ENCODE data around the gene CD72.

The CD72 gene, protein sequence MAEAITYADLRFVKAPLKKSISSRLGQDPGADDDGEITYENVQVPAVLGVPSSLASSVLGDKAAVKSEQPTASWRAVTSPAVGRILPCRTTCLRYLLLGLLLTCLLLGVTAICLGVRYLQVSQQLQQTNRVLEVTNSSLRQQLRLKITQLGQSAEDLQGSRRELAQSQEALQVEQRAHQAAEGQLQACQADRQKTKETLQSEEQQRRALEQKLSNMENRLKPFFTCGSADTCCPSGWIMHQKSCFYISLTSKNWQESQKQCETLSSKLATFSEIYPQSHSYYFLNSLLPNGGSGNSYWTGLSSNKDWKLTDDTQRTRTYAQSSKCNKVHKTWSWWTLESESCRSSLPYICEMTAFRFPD

DNA sequence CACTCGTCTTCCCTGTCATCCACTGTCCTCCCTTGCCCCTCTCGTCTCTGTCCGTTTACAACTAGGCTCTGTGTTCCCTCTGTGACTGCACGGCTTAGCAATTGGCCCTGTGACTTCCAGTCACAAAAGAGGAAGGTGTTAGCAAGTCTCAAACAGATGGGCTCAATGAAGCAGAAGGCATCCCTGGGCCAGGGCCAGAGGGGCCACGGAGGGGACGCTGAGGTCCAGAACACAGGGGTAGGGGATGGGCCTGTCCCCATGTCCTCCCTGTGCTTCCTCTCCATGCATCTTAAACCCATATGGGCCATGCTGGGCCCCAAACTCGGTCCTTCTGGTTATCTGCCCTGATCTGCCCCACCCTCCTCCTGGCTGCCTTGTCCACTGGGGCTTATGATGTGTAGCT is at the start of gene CD72:
CD72 (minus strand) TSS at position 89 of the 403 bp plus-strand sequence. CDS start 110 bp downstream, outside the sequence.
- no peak for DNase-seq (ENCODE audit: low read depth, low spot score)

- DNase-seq (ENCODE audit: low read depth, low spot score): no peak
Measured at GRCh38 chr9:35667939-35668338, 49.7 kb upstream of the CD72 start.

- no peak for DNase-seq (ENCODE audit: low read depth, low spot score)
Measured at GRCh38 chr9:35666549-35666948, 48.3 kb upstream of the CD72 start.

DNA sequence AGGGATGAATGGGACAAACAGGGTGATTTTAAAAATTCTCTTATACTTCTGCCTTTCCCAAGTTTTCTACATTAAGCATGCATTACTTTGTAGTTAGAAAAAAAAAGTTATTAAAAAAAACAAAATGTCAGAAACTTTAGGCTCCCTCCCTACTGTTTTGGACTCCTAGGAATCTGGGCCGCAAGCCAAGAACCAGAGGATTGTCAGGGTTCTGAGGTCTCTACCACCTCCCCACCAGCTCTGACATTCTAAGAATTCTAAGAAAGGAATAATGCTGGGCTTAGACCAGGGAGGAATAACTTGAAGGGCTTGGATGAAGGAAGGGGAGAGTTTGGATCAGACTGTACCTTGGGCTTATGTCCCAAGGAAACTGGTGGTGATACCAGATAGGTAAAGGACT is 47.8 kb upstream of the CD72 start:
- DNase-seq (ENCODE audit: low read depth, low spot score): no peak

DNA sequence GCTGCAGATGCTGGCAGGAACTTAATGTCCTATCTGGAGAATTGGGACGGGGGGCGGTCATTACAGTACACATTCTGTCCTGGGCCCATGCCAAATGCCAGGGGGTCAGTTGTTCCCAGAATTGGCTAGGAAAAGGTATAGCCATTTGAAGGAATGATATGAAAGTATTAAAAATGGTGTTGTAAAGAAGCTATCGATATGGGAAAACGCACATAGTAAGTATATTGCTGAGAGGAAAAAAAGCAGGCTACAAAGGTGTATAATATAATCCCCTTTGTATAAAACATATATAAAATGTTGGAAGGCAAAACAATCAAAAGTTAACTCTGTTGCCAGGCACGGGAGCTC is 47.2 kb upstream of the CD72 start:
- DNase-seq (ENCODE audit: low read depth, low spot score): no peak

GRCh38 chr9:35664531-35665470 is 46.6 kb upstream of the CD72 start, which contains the start of gene ARHGEF39:
TSS of gene ARHGEF39 (minus strand) at chr9:35665195. CDS start at chr9:35665169, 26 bp downstream.
- DNase-seq (ENCODE audit: low read depth, low spot score): peak; percentile 44

DNA sequence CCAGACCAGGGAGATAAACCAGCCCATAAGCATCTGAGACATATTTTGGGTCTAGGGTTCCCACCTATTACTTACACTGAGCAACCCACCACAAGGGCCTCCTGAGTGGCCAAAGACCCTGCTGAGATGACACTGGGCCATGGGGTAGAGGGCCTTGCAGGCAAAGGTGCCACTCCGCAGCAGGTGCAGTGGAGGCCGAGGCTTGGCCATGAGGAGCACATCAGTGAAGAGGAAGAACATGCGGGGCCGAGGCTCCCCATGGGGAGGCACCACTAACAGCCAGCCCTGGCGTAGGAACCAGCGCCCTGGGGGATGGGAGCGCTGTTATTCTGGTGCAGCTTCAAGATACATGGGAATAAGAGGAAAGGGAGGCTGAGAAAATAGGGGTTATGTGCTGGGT is 44.2 kb upstream of the CD72 start:
- no peak for DNase-seq (ENCODE audit: low read depth, low spot score)

DNA sequence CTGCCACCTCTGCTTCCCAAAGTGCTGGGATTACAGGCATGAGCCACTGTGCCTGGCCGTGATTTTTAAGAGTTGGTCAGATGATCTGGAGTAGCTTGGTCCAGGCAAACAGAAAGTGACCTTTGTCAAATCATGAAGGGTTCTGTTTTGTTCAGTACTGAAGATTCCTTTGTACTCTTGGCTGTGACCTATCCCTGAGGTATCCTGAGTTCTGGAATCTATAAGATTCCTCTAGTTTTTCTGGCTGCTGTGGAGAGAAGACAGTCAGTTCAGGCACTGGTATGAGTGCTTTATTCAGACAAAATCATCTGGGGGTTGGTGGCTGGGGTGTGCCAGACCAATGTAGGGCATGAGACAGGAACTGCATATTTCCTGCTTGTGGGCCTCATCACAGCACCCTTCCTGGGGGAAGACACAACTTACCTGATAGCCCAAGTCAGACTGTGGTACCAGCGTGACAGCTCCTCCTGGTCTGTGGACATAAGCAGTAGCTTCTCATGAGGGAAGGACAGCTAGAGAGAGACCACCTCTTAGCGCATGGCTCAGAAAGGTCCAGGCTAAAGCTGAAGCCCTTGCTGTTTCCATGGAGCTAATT is 43.6 kb upstream of the CD72 start:
- no peak for DNase-seq (ENCODE audit: low read depth, low spot score)

DNA sequence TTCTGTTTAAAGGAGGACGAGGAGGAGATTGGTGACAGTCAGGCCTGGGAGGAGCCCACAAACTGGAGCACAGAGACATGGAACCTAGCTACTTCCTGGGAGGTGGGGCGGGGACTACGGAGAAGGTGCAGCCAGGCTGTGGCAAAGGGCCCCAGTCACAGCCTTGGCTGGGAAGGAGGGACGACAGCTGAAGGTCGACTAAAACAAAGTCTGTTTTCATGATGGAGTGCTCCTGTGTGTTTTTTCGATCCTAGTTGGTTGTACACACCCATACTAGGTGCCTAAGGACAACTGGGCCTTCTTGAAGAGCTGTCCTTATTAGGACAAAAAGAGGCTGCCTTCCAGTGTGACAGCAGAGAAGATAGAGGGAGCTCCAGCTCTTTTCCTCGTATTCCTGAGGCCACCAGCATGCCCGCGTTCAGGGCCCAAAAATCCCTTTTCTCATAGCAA is 42.8 kb upstream of the CD72 start:
- no peak for DNase-seq (ENCODE audit: low read depth, low spot score)

DNA sequence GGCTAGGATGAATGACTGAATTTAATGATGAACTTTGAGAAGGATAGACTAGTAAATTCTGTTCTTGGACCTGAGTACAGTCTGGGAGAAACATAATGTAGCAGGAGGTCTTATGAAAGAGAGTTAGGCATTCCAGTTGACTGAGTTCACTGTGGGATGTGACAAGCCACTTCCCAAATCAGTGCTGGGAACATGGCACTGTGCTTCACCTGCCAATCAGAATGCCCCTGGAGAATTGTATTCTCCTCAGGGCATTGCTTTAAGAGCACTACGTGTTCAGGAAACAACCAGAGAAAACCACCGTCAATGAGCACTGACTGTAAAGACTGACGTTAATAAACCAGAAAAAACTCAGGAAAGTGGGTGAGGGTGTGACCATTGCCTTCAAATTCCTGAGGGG is 41.1 kb upstream of the CD72 start:
- DNase-seq (ENCODE audit: low read depth, low spot score): no peak

DNA sequence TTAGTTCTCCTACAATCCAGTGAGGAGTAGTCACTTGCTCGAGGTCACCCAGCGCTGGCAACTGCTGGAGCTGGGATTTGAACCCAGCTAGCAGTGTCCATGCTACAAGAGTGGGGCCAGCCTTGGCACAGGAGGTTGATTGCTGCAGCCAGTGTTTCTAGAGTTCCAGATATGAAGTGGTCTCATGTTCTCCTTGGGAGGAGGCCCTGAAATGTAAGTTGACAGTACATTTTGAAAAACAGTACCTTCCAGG is 40.7 kb upstream of the CD72 start:
- DNase-seq (ENCODE audit: low read depth, low spot score): no peak

GRCh38 chr9:35658137-35658967 is 40.1 kb upstream of the CD72 start, which contains the start of gene CCDC107:
TSS of gene CCDC107 (plus strand) at chr9:35658292. CDS start at chr9:35658380, 88 bp downstream.
- DNase-seq (ENCODE audit: low read depth, low spot score): peak; percentile 68

DNA sequence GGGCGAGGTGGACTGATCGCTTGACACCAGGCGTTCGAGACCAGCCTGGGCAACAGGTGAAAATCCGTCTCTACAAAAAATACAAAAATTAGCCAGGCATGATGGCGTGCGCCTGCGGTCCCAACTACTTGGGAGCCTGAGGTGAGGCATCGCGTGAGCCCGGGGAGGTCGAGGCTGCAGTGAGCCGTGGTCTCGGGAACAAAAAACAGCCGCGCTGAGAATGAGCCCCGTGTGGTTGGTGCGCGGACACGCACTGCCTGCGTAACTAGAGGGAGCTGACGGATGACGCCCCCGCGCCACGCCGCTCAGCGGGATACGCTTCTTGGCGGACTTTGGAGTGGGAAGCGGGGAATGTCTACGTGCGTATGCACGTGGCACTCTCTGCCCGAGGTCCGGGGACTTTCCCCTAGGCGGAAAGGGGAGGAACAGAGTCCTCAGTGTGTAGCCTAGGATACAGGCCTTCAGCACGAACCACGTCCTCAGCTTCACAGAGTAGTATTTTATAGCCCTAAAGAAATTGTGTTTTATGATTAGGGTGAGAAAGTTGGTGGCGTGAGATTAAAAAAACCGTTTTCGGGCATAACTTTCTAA is 39.4 kb upstream of the CD72 start, which contains the start of gene RMRP:
RMRP (minus strand) TSS at position 474 of the 591 bp plus-strand sequence.
- peak; percentile 74 for DNase-seq (ENCODE audit: low read depth, low spot score)

GRCh38 chr9:35656831-35657545 is 38.8 kb upstream of the CD72 start:
- no peak for DNase-seq (ENCODE audit: low read depth, low spot score)

GRCh38 chr9:35656348-35656747 is 38.1 kb upstream of the CD72 start:
- no peak for DNase-seq (ENCODE audit: low read depth, low spot score)

GRCh38 chr9:35653611-35654010 is 35.4 kb upstream of the CD72 start:
- DNase-seq (ENCODE audit: low read depth, low spot score): no peak

GRCh38 chr9:35652829-35653209 is 34.6 kb upstream of the CD72 start:
- no peak for DNase-seq (ENCODE audit: low read depth, low spot score)

- no peak for DNase-seq (ENCODE audit: low read depth, low spot score)
Measured at GRCh38 chr9:35651956-35652828, 34.0 kb upstream of the CD72 start.
